Measurements from ENCODE around the gene SMIM17. TPM values are rescaled to one million over a fixed set of nuclear protein-coding genes. Genes with fewer than 3 reads are reported as not detected.

Gene SMIM17
- total RNA-seq, 1 experiment from 2014 or later = not detected

DNA sequence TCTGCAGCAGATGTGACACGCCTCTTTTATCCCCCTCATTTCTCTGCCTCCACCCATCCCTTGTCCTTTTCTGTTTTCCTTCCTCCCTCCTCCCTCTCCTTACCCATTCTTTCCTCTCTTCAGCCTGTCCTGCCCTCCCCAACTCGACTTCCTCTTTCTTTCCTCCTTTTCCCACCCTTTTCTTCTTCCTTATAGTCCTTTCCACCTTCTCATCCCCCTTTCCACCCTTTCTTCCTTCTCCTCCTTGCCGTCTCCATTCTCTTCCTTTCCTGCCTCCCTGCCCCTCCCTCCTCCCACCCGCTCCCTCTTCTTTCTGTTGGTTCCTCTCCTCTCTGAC lies 48.5 kb upstream of the SMIM17 start:
- intact Hi-C loops (cut with micrococcal nuclease) = no loop called here
- peaks cover 12 to 20% of the 10 kb centered on the region in 2 experiments; a peak in 2 of 4 replicates for H3K9me3 ChIP-seq (ENCODE audit: control insufficient read depth in 1 of 2, insufficient read depth in 1 of 2, low read depth in 1 of 2, low read length in 2 of 2)
- H3K4me1 ChIP-seq (ENCODE audit: control insufficient read depth in 1 of 2, insufficient read depth in 2 of 2, low read length in 2 of 2) = no peaks in the 10 kb centered on the region
- POLR2A ChIA-PET = no interaction called here
- RAD21 ChIA-PET (ENCODE audit: low non-redundant PET in 1 of 2, low total read pairs in 2 of 2, uncharacterized antibody in 2 of 2, unreplicated experiment in 2 of 2) = no interaction called here
- TF ChIP-seq EGR1 (IDR thresholded peaks at IDR 0.05; ENCODE audit: low read depth) = no peak
- TF ChIP-seq CBX3 (IDR thresholded peaks at IDR 0.05; ENCODE audit: low read depth) = no peak
- TF ChIP-seq POLR2A (IDR thresholded peaks at IDR 0.05; ENCODE audit: borderline replicate concordance, extremely low read depth, insufficient read depth, insufficient read length) = no peak
- TF ChIP-seq CEBPB (IDR thresholded peaks at IDR 0.05; ENCODE audit: low read depth) = no peak
- TF ChIP-seq EZH2phosphoT487 (IDR thresholded peaks at IDR 0.05; ENCODE audit: borderline replicate concordance) = no peak
- TF ChIP-seq ZNF274 (IDR thresholded peaks at IDR 0.05; ENCODE audit: low read depth, low read length) = no peak
- no peak for TF ChIP-seq ZFX (IDR thresholded peaks at IDR 0.05)
- TF ChIP-seq, protein P1, sequence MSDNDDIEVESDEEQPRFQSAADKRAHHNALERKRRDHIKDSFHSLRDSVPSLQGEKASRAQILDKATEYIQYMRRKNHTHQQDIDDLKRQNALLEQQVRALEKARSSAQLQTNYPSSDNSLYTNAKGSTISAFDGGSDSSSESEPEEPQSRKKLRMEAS (IDR thresholded peaks at IDR 0.05) = no peak
- H3K79me2 ChIP-seq (ENCODE audit: insufficient read depth, low read length) = no peaks in the 10 kb centered on the region
- DNase-seq (ENCODE audit: low read depth, low spot score) = no peak
- no peak overlapping the region for H2AFZ ChIP-seq (ENCODE audit: low read depth, low read length, poor library complexity, severe bottlenecking)
- H3K9ac ChIP-seq (ENCODE audit: low read length) = no peak overlapping the region
- ATAC-seq = no peak
- no peaks in the 10 kb centered on the region for H3K9me2 ChIP-seq (ENCODE audit: insufficient read depth)
- no peak overlapping the region for H3K4me3 ChIP-seq (replicated peaks in 1 of 2; ENCODE audit: low read depth in 1 of 2, low read length in 2 of 2)
- CTCF ChIA-PET = no interaction called here
- H3K27me3 ChIP-seq (ENCODE audit: insufficient read depth, low read length) = no peaks in the 10 kb centered on the region
- no peaks in the 10 kb centered on the region for H3K36me3 ChIP-seq (ENCODE audit: control insufficient read depth in 1 of 2, insufficient read depth in 2 of 2, low read length in 2 of 2)
- H3K4me2 ChIP-seq (ENCODE audit: low read length) = no peak overlapping the region
- no TSS peak for BruUV-seq (replicated peaks)
- no peak overlapping the region for H3K27ac ChIP-seq (ENCODE audit: low read depth, low read length)
- no peaks in the 10 kb centered on the region for H4K20me1 ChIP-seq (ENCODE audit: insufficient read depth)

DNA sequence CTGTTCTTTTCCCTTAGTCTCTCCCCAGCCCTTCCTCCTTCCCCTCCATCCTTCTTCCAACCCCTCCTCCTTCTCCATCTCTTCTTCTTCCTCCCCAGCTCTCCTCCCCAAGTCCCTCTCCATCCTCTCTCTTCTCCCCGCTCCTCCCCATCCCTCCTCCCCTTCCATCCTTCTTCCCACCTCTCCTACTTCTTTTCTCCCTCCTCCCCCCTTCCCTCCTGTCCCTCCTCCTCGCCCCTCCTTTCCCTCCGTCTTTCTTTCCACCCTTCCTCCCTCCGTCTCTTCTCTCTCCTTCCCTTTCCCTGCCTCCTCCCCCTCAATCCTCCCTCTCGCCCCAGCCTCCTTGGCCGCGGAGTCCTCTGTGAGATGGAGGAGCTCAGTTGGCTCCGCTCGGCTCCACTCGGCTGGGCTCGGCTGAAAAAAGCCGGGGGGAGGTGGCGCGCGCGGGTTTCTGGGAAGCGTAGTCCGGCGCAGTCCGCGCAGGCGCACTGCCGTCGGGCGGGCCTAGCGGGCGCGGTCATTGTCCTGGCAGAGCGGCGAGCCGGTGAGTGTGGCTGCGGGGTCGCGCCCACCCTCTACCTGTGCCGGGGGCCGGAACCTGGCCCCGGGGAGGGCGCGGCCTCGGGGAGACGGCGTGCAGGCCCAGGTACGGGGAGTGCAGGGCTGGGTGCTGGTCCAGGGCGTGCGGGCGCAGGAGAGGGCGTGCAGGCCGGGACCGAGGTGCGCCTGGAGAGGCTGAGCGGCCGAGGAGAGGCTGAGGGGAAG lies 48.0 kb upstream of the SMIM17 start, which contains the start of gene ZNF71:
ZNF71 (plus strand) TSS at position 520 of the 765 bp plus-strand sequence. CDS start 6,257 bp downstream, outside the sequence.
- TF ChIP-seq EGR1 (IDR thresholded peaks at IDR 0.05; ENCODE audit: low read depth) (no peak), RAD21 (IDR thresholded peaks at IDR 0.05; ENCODE audit: low read depth) (no peak), EZH2 (IDR thresholded peaks at IDR 0.05) (no peak), TCF7L2 (IDR thresholded peaks at IDR 0.05; ENCODE audit: borderline replicate concordance, extremely low read depth, insufficient read depth, insufficient read length) (no peak), YY1 (IDR thresholded peaks at IDR 0.05; ENCODE audit: extremely low read depth, insufficient replicate concordance, low read depth, low read length) (no peak)
- TF ChIP-seq, protein P2, sequence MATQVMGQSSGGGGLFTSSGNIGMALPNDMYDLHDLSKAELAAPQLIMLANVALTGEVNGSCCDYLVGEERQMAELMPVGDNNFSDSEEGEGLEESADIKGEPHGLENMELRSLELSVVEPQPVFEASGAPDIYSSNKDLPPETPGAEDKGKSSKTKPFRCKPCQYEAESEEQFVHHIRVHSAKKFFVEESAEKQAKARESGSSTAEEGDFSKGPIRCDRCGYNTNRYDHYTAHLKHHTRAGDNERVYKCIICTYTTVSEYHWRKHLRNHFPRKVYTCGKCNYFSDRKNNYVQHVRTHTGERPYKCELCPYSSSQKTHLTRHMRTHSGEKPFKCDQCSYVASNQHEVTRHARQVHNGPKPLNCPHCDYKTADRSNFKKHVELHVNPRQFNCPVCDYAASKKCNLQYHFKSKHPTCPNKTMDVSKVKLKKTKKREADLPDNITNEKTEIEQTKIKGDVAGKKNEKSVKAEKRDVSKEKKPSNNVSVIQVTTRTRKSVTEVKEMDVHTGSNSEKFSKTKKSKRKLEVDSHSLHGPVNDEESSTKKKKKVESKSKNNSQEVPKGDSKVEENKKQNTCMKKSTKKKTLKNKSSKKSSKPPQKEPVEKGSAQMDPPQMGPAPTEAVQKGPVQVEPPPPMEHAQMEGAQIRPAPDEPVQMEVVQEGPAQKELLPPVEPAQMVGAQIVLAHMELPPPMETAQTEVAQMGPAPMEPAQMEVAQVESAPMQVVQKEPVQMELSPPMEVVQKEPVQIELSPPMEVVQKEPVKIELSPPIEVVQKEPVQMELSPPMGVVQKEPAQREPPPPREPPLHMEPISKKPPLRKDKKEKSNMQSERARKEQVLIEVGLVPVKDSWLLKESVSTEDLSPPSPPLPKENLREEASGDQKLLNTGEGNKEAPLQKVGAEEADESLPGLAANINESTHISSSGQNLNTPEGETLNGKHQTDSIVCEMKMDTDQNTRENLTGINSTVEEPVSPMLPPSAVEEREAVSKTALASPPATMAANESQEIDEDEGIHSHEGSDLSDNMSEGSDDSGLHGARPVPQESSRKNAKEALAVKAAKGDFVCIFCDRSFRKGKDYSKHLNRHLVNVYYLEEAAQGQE (IDR thresholded peaks at IDR 0.05; ENCODE audit: low read depth) = no peak
- Histone ChIP-seq H3K4me2 (ENCODE audit: low read length) (no peak within 1 kb of the TSS), H3K79me2 (ENCODE audit: insufficient read depth, low read length) (no peaks in the 10 kb centered on the region), H4K20me1 (ENCODE audit: insufficient read depth) (no peaks in the 10 kb centered on the region), H3K27ac (ENCODE audit: low read depth, low read length) (no peak within 1 kb of the TSS), H3K4me3 (replicated peaks in 1 of 2; ENCODE audit: low read depth in 1 of 2, low read length in 2 of 2) (no peak within 1 kb of the TSS), H3K9me3 (ENCODE audit: control insufficient read depth in 1 of 2, insufficient read depth in 1 of 2, low read depth in 1 of 2, low read length in 2 of 2) (peaks cover 12 to 20% of the 10 kb centered on the region in 2 experiments; a peak in 2 of 4 replicates), H3K4me1 (ENCODE audit: control insufficient read depth in 1 of 2, insufficient read depth in 2 of 2, low read length in 2 of 2) (no peaks in the 10 kb centered on the region), H3K9me2 (ENCODE audit: insufficient read depth) (no peaks in the 10 kb centered on the region), H3K9ac (ENCODE audit: low read length) (no peak within 1 kb of the TSS), H3K27me3 (ENCODE audit: insufficient read depth, low read length) (no peaks in the 10 kb centered on the region), H3K36me3 (ENCODE audit: control insufficient read depth in 1 of 2, insufficient read depth in 2 of 2, low read length in 2 of 2) (no peaks in the 10 kb centered on the region), H2AFZ (ENCODE audit: low read depth, low read length, poor library complexity, severe bottlenecking) (no peak within 1 kb of the TSS)
- no TSS peak for BruUV-seq (replicated peaks)
- intact Hi-C loops (cut with micrococcal nuclease) = no loop called here
- DNase-seq (ENCODE audit: low read depth, low spot score) (no peak), ATAC-seq (no peak)
- POLR2A ChIA-PET = no interaction called here
- CTCF ChIA-PET = no interaction called here
- RAD21 ChIA-PET (ENCODE audit: low non-redundant PET in 1 of 2, low total read pairs in 2 of 2, uncharacterized antibody in 2 of 2, unreplicated experiment in 2 of 2) = no interaction called here

Measured in HCT116 (cell line).